OCI-LY7 (cell line): Measurements from ENCODE around the gene EIF3J. TPM values are rescaled to one million over a fixed set of nuclear protein-coding genes. Genes with fewer than 3 reads are reported as not detected.

Experiments used
- BruUV-seq: library from RNA; stranded (reverse); fragments of 400-500 nt; replicated peaks from 2 replicates; lab custom pipeline; 2021; lab: Mats Ljungman, UMichigan
- CTCF ChIA-PET: fragments of 300-600 bp; sonication (Branson Sonifier 250); formaldehyde crosslinking; loops from one replicate; lab custom pipeline; 2022; ENCODE audit warnings: antibody characterized with exemption; ENCODE audit not compliant: unreplicated experiment; lab: Charles Lee
- POLR2A ChIA-PET: fragments of 300-600 bp; sonication (Branson Sonifier 250); formaldehyde crosslinking; loops from one replicate; lab custom pipeline; 2022; ENCODE audit warnings: antibody characterized with exemption; lab: Charles Lee
- DNase-seq: peaks from one replicate; pipeline ENCODE4 v3.0.0-alpha.2; 2015; ENCODE audit warnings: low spot score
- H2AFZ ChIP-seq: fragments of 200-600 bp; sonication (generic), shearing (Covaris generic); 2 replicates; pipeline ENCODE4 v1.6.1; 2014; ENCODE audit warnings: mild to moderate bottlenecking, antibody characterized with exemption, low read length, moderate library complexity
- H3K27ac ChIP-seq: fragments of 200-600 bp; sonication (generic); 2 replicates; pipeline ENCODE4 v1.5.1; 2014; ENCODE audit warnings: mixed run types, low read depth, mild to moderate bottlenecking, moderate library complexity, low read length, inconsistent platforms; ENCODE audit not compliant: poor library complexity, severe bottlenecking
- H3K36me3 ChIP-seq: fragments of 200-600 bp; sonication (generic); 2 replicates; pipeline ENCODE4 v1.6.1; 2014; ENCODE audit warnings: mild to moderate bottlenecking, antibody characterized with exemption, low read length, moderate library complexity, mixed read lengths; ENCODE audit not compliant: insufficient read depth
- H3K4me1 ChIP-seq: fragments of 200-600 bp; sonication (generic); 2 replicates; pipeline ENCODE4 v1.5.1; 2014; ENCODE audit warnings: mild to moderate bottlenecking, low read length; ENCODE audit not compliant: insufficient read depth, poor library complexity, severe bottlenecking
- H3K4me2 ChIP-seq: fragments of 200-600 bp; sonication (generic); 2 replicates; pipeline ENCODE4 v1.6.1; 2014; ENCODE audit warnings: mild to moderate bottlenecking, low read length
- H3K4me3 ChIP-seq: fragments of 200-600 bp; sonication (generic); 2 replicates; pipeline ENCODE4 v1.5.1; 2014; ENCODE audit warnings: mild to moderate bottlenecking, low read depth, low read length; ENCODE audit not compliant: poor library complexity, severe bottlenecking
- H3K79me2 ChIP-seq: fragments of 200-600 bp; sonication (generic); 2 replicates; pipeline ENCODE4 v1.6.1; 2016; ENCODE audit warnings: low read depth, mild to moderate bottlenecking, low read length, moderate library complexity, mixed read lengths; ENCODE audit not compliant: insufficient read depth
- H3K9me2 ChIP-seq: fragments of 200-600 bp; sonication (generic); 2 replicates; pipeline ENCODE4 v1.6.1; 2016; ENCODE audit warnings: mild to moderate bottlenecking, low read length, mixed read lengths; ENCODE audit not compliant: insufficient read depth
- H3K9me3 ChIP-seq: fragments of 200-600 bp; sonication (generic); 2 replicates; pipeline ENCODE4 v1.6.1; 2014; ENCODE audit warnings: mild to moderate bottlenecking, mixed run types, low read length, mixed read lengths
- H4K20me1 ChIP-seq: fragments of 200-600 bp; sonication (generic); 2 replicates; pipeline ENCODE4 v1.6.1; 2014; ENCODE audit warnings: mild to moderate bottlenecking, antibody characterized with exemption, low read length, moderate library complexity, mixed read lengths; ENCODE audit not compliant: insufficient read depth
- CTCF ChIP-seq: fragments of 200-600 bp; sonication (generic); conservative IDR thresholded peaks from 2 replicates; pipeline ENCODE4 v1.5.1; 2014; ENCODE audit warnings: mild to moderate bottlenecking, antibody characterized with exemption, low read length, moderate library complexity, mixed read lengths
- EZH2phosphoT487 ChIP-seq: fragments of 200-600 bp; sonication (generic); IDR thresholded peaks from 2 replicates; pipeline ENCODE4 v1.6.1; 2018; ENCODE audit warnings: low read depth, borderline replicate concordance, mild to moderate bottlenecking, mixed run types, antibody characterized with exemption, low read length, moderate library complexity, mixed read lengths
- intact Hi-C: fragments of 100-400 bp; cut with micrococcal nuclease; formaldehyde crosslinking; loops from one replicate; pipeline ENCODE4 v1.10.0; 2022; ENCODE audit not compliant: unreplicated experiment
- total RNA-seq, 2 experiments: library from RNA; depleted of rRNA in 1 of 2; stranded (reverse); fragments of >200 nt in 1 of 2; shearing (Covaris generic) in 1 of 2; gene quantifications; 2 replicates each; pipeline ENCODE4 v1.2.3, GENCODE V29; 2014 to 2022

EIF3J gene
- total RNA-seq, 2 experiments from 2014 or later, result 49.4 to 131 TPM

- H3K9me3 ChIP-seq, result no peaks in the 10 kb centered on the region
- no peak overlapping the region for H3K4me2 ChIP-seq
- no peak overlapping the region for H2AFZ ChIP-seq
- no peak for DNase-seq
- BruUV-seq, result no TSS peak
- H3K79me2 ChIP-seq, result no peaks in the 10 kb centered on the region
- TF ChIP-seq EZH2phosphoT487 (no peak), CTCF (no peak)
- H3K4me1 ChIP-seq, result no peaks in the 10 kb centered on the region
- H3K4me3 ChIP-seq, result no peak overlapping the region
- intact Hi-C loops, result no loop called here
- ChIA-PET CTCF (no interaction called here), POLR2A (no interaction called here)
- H3K36me3 ChIP-seq, result peaks cover 71% of the 10 kb centered on the region
- H3K9me2 ChIP-seq, result no peaks in the 10 kb centered on the region
- no peaks in the 10 kb centered on the region for H4K20me1 ChIP-seq
- no peak overlapping the region for H3K27ac ChIP-seq
Measured at GRCh38 chr15:44570361-44570760, 33.4 kb downstream of the EIF3J start.

- H3K4me1 ChIP-seq, result no peaks in the 10 kb centered on the region
- no peaks in the 10 kb centered on the region for H3K9me2 ChIP-seq
- no peaks in the 10 kb centered on the region for H3K9me3 ChIP-seq
- H3K36me3 ChIP-seq, result peaks cover 49% of the 10 kb centered on the region
- no TSS peak for BruUV-seq
- H3K79me2 ChIP-seq, result no peaks in the 10 kb centered on the region
- CTCF ChIA-PET, result no interaction called here
- H3K4me2 ChIP-seq, result no peak overlapping the region
- no peak for DNase-seq
- H4K20me1 ChIP-seq, result no peaks in the 10 kb centered on the region
- TF ChIP-seq CTCF (no peak), EZH2phosphoT487 (no peak)
- no peak overlapping the region for H3K4me3 ChIP-seq
- POLR2A ChIA-PET, result interaction anchor here (0.7 to 1.2 kb wide), 2 partner anchors 163 to 527 kb away, joined by 4 to 6 read pairs; partner anchors contain the start of gene TRIM69
- no peak overlapping the region for H2AFZ ChIP-seq
- H3K27ac ChIP-seq, result no peak overlapping the region
- intact Hi-C loops, result no loop called here
Measured at GRCh38 chr15:44573386-44573785, 36.4 kb downstream of the EIF3J start.

GRCh38 chr15:44574734-44575133, 37.8 kb downstream of the EIF3J start:
- CTCF ChIA-PET, result no interaction called here
- no peak overlapping the region for H3K27ac ChIP-seq

More at GRCh38 chr15:44574734-44575133, 37.8 kb downstream of the EIF3J start:
- Histone ChIP-seq H3K36me3 (peaks cover 53% of the 10 kb centered on the region), H3K4me1 (no peaks in the 10 kb centered on the region), H3K79me2 (no peaks in the 10 kb centered on the region), H4K20me1 (no peaks in the 10 kb centered on the region), H3K9me3 (no peaks in the 10 kb centered on the region), H3K4me3 (no peak overlapping the region), H3K4me2 (no peak overlapping the region), H3K9me2 (no peaks in the 10 kb centered on the region), H2AFZ (no peak overlapping the region)
- intact Hi-C loops, result loop anchor here (5.0 kb wide), 1 partner anchor 453 kb away; no protein-coding TSS in a partner anchor
- no TSS peak for BruUV-seq
- TF ChIP-seq EZH2phosphoT487 (no peak), CTCF (no peak)
- no peak for DNase-seq
- POLR2A ChIA-PET, result interaction anchor here (0.7 to 1.1 kb wide), 2 partner anchors 15 to 142 kb away, joined by 4 to 8 read pairs; no protein-coding TSS in a partner anchor
